Fibroblast of lung (primary cell): ENCODE measurements around the gene CDK6. TPM values are rescaled to one million over a fixed set of nuclear protein-coding genes. Genes with fewer than 3 reads are reported as not detected.

ENCODE experiments used
- DNase-seq, 2 donors: peaks; one replicate each; pipeline versions ENCODE4 v3.0.0 to v3.0.0-alpha.2; 2010; ENCODE audit warnings: low read depth in 2 of 2
- H2AFZ ChIP-seq: 2 replicates; pipeline ENCODE4 v1.5.1; 2012; ENCODE audit warnings: low read length, control low read depth, inconsistent platforms
- H3K27ac ChIP-seq: 2 replicates; pipeline ENCODE4 v1.5.1; 2011; ENCODE audit warnings: low read length, control low read depth; ENCODE audit not compliant: insufficient read depth
- H3K27me3 ChIP-seq: 2 replicates; pipeline ENCODE4 v1.5.1; 2011; ENCODE audit warnings: mild to moderate bottlenecking, low read length; ENCODE audit not compliant: control insufficient read depth, insufficient read depth
- H3K36me3 ChIP-seq: 2 replicates; pipeline ENCODE4 v1.5.1; 2011; ENCODE audit warnings: low read length; ENCODE audit not compliant: control insufficient read depth, insufficient read depth
- H3K4me1 ChIP-seq: 2 replicates; pipeline ENCODE4 v1.5.1; 2011; ENCODE audit warnings: low read length; ENCODE audit not compliant: control insufficient read depth, insufficient read depth; ENCODE audit errors: extremely low read depth
- H3K4me2 ChIP-seq: 2 replicates; pipeline ENCODE4 v1.5.1; 2011; ENCODE audit warnings: low read length, control low read depth; ENCODE audit not compliant: insufficient read depth; ENCODE audit errors: extremely low read depth
- H3K4me3 ChIP-seq, 4 experiments: fragments of 200-600 bp in 1 of 4; sonication (generic) in 1 of 4; replicated peaks in 1 of 4; 2 replicates each; pipeline ENCODE4 v1.5.1; 2011 to 2016; ENCODE audit warnings: low read length in 4 of 4, low read depth in 3 of 4, mild to moderate bottlenecking in 3 of 4, control low read depth in 2 of 4, inconsistent platforms in 1 of 4, mixed read lengths in 1 of 4; ENCODE audit not compliant: insufficient read depth in 1 of 4; ENCODE audit errors: control extremely low read depth in 1 of 4
- H3K79me2 ChIP-seq: 2 replicates; pipeline ENCODE4 v1.5.1; 2012; ENCODE audit warnings: mild to moderate bottlenecking, low read length, inconsistent platforms; ENCODE audit not compliant: control insufficient read depth, insufficient read depth
- H3K9ac ChIP-seq: 2 replicates; pipeline ENCODE4 v1.5.1; 2011; ENCODE audit warnings: mild to moderate bottlenecking, low read length, control low read depth; ENCODE audit not compliant: insufficient read depth
- H3K9me3 ChIP-seq: 2 replicates; pipeline ENCODE4 v1.5.1; 2012; ENCODE audit warnings: low read depth, low read length; ENCODE audit not compliant: control insufficient read depth, insufficient read depth
- H4K20me1 ChIP-seq: 2 replicates; pipeline ENCODE4 v1.5.1; 2011; ENCODE audit warnings: low read length; ENCODE audit not compliant: control insufficient read depth, insufficient read depth; ENCODE audit errors: extremely low read depth
- EZH2 ChIP-seq: IDR thresholded peaks from 2 replicates; pipeline ENCODE4 v1.5.1; 2012; ENCODE audit warnings: low read length, control low read depth, mild to moderate bottlenecking; ENCODE audit errors: missing control alignments
- polyA plus RNA-seq, 2 donors: library from polyadenylated mRNA; depleted of rRNA in 1 of 2; stranded (reverse) in 1 of 2; unstranded in 1 of 2; fragments of >200 nt; gene quantifications; 2 replicates each; pipeline ENCODE4 v1.2.1, GENCODE V29; 2011 to 2012; ENCODE audit warnings: missing spikeins in 1 of 2
- total RNA-seq: library from RNA; depleted of rRNA; stranded (reverse); fragments of >200 nt; gene quantifications from 2 replicates; pipeline ENCODE4 v1.2.1, GENCODE V29; 2014
- TF ChIP-seq, protein P1 (sequence below), 2 donors: IDR thresholded peaks in 1 of 2; conservative IDR thresholded peaks in 1 of 2; 1 replicate in 1 of 2; 2 replicates in 1 of 2; pipeline ENCODE4 v1.5.1; 2011 to 2012; ENCODE audit warnings: low read length in 2 of 2, control low read depth in 1 of 2, inconsistent platforms in 1 of 2, low read depth in 1 of 2, mild to moderate bottlenecking in 1 of 2

The CDK6 gene
- total and polyA plus RNA-seq, 2 donors (not counting 1 experiment from before 2014, with no cell fraction given), result 17.8 to 19.2 TPM

DNA sequence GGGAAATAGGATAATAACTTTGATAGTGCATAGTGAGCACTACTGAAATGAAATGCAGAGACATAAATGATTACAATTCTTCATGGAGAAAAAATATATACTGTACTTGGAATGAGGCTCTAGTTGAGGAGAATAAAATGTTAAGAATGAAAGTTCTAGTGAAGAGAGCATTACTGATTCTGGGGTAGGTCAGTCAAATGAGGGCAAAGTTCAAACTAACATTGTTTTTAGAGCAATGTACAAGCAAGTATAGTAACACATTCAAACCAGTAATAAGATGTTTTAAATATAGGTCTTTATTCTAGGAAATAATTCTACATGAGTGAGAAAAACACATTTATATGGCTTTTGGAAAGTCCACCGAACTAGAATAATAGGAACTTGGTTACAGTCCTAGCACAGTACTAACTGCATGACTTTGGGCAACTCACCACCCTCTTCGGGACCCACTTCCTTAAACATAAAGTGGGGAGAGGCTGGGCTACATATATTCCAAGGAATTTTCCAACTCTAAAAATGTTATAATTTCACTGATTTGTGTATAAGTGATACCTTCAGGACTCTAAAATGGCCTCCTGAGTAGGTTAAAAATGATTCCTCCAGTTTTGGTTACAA, 86.4 kb downstream of the CDK6 start:
- Histone ChIP-seq H3K27ac (peak overlapping the region; percentile 61), H3K36me3 (no peaks in the 10 kb centered on the region), H3K4me2 (no peak overlapping the region), H3K4me1 (peaks cover 17% of the 10 kb centered on the region), H2AFZ (no peak overlapping the region), H3K4me3 (no peak overlapping the region), H3K9ac (no peak overlapping the region), H3K27me3 (no peaks in the 10 kb centered on the region), H3K9me3 (no peaks in the 10 kb centered on the region), H4K20me1 (no peaks in the 10 kb centered on the region), H3K79me2 (peaks cover 39% of the 10 kb centered on the region)
- DNase-seq, result no peak
- no peak for TF ChIP-seq EZH2
- TF ChIP-seq, protein P1, sequence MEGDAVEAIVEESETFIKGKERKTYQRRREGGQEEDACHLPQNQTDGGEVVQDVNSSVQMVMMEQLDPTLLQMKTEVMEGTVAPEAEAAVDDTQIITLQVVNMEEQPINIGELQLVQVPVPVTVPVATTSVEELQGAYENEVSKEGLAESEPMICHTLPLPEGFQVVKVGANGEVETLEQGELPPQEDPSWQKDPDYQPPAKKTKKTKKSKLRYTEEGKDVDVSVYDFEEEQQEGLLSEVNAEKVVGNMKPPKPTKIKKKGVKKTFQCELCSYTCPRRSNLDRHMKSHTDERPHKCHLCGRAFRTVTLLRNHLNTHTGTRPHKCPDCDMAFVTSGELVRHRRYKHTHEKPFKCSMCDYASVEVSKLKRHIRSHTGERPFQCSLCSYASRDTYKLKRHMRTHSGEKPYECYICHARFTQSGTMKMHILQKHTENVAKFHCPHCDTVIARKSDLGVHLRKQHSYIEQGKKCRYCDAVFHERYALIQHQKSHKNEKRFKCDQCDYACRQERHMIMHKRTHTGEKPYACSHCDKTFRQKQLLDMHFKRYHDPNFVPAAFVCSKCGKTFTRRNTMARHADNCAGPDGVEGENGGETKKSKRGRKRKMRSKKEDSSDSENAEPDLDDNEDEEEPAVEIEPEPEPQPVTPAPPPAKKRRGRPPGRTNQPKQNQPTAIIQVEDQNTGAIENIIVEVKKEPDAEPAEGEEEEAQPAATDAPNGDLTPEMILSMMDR (conservative IDR thresholded peaks at IDR 0.05 in 1 of 2, IDR thresholded peaks at IDR 0.05 in 1 of 2; ENCODE audit: low read depth in 1 of 2, low read length in 2 of 2), result no peak

- H4K20me1 ChIP-seq, result no peaks in the 10 kb centered on the region
- no peak overlapping the region for H3K27ac ChIP-seq
- peak in 1 of 2 donors; percentile 22 for DNase-seq
- H3K4me3 ChIP-seq, result no peak overlapping the region
- peaks cover 37% of the 10 kb centered on the region for H3K79me2 ChIP-seq
- no peak overlapping the region for H2AFZ ChIP-seq
- no peaks in the 10 kb centered on the region for H3K36me3 ChIP-seq
- TF ChIP-seq, protein P1 (conservative IDR thresholded peaks at IDR 0.05 in 1 of 2, IDR thresholded peaks at IDR 0.05 in 1 of 2; ENCODE audit: low read depth in 1 of 2, low read length in 2 of 2), result no peak
- no peak for TF ChIP-seq EZH2
- H3K27me3 ChIP-seq, result no peaks in the 10 kb centered on the region
- no peaks in the 10 kb centered on the region for H3K9me3 ChIP-seq
- peaks cover 17% of the 10 kb centered on the region for H3K4me1 ChIP-seq
- H3K9ac ChIP-seq, result no peak overlapping the region
- no peak overlapping the region for H3K4me2 ChIP-seq
Measured at GRCh38 chr7:92749327-92749755, 87.0 kb downstream of the CDK6 start.

DNA sequence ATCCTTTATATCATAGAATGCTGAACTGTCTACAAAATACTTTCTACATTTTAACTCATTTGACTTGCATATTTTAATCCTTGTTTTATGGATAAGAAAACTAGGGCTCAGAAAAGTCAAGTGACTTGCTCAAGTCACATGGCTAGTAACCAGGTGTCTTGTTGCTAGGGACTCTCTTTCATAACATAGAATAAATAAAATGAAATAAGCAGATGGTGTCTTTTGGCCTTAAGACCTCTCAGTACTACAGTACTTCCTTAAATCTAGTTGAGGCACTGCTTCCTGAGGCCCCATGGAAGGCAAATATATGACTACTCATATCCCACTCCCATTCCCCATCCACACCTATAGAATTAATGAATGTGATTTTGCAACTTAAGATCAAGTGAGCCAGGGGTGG, 87.9 kb downstream of the CDK6 start:
- H4K20me1 ChIP-seq, result no peaks in the 10 kb centered on the region
- H3K4me1 ChIP-seq, result peaks cover 13% of the 10 kb centered on the region
- TF ChIP-seq, protein P1 (conservative IDR thresholded peaks at IDR 0.05 in 1 of 2, IDR thresholded peaks at IDR 0.05 in 1 of 2; ENCODE audit: low read depth in 1 of 2, low read length in 2 of 2), result no peak
- no peak for TF ChIP-seq EZH2
- H3K4me3 ChIP-seq, result no peak overlapping the region
- H3K79me2 ChIP-seq, result peaks cover 37% of the 10 kb centered on the region
- no peak overlapping the region for H3K4me2 ChIP-seq
- H3K9ac ChIP-seq, result no peak overlapping the region
- H3K36me3 ChIP-seq, result no peaks in the 10 kb centered on the region
- no peaks in the 10 kb centered on the region for H3K9me3 ChIP-seq
- DNase-seq, result no peak
- H3K27me3 ChIP-seq, result no peaks in the 10 kb centered on the region
- no peak overlapping the region for H2AFZ ChIP-seq
- no peak overlapping the region for H3K27ac ChIP-seq
